Left forelimb (tissue), 1 donor: ENCODE results near the gene EDA.

Experiments
- DNase-seq: peaks from one replicate; pipeline ENCODE4 v3.0.0-alpha.2; 2018; ENCODE audit warnings: low spot score

The EDA gene

GRCh38 chrX:70066646-70067045 lies 450.7 kb downstream of the EDA start:
- no peak for DNase-seq

- DNase-seq, result no peak
These were observed 463.4 kb downstream of the EDA start for GRCh38 chrX:70079297-70079696.

- no peak for DNase-seq
These were observed 464.0 kb downstream of the EDA start for GRCh38 chrX:70079870-70080269.

- no peak for DNase-seq
These were observed 466.8 kb downstream of the EDA start for GRCh38 chrX:70082723-70083122.

GRCh38 chrX:70084592-70085240 lies 468.8 kb downstream of the EDA start:
- no peak for DNase-seq

- no peak for DNase-seq
These were observed 472.1 kb downstream of the EDA start for GRCh38 chrX:70087857-70088630.

- DNase-seq, result no peak
These were observed 472.8 kb downstream of the EDA start for GRCh38 chrX:70088751-70089150.
